HEK293T (cell line): ENCODE results near the gene PREX1.

ENCODE experiments used
- CTCF ChIA-PET: fragments of 350-600 bp; formaldehyde crosslinking; extraction: SDS; loops from one replicate; lab custom pipeline; 2021; ENCODE audit warnings: antibody characterized with exemption, inconsistent platforms; lab: Yijun Ruan, JAX
- POLR2A ChIA-PET: fragments of 350-600 bp; formaldehyde crosslinking; extraction: SDS; loops from one replicate; lab custom pipeline; 2020; ENCODE audit warnings: antibody characterized with exemption, inconsistent platforms; lab: Yijun Ruan, JAX
- DNase-seq: peaks from one replicate; pipeline ENCODE4 v3.0.0; 2012; ENCODE audit warnings: mixed read lengths; ENCODE audit errors: extremely low spot score
- ARNT ChIP-seq: fragments of 450-650 bp; IDR thresholded peaks from 2 replicates; pipeline ENCODE4 v1.6.1; 2017; ENCODE audit warnings: mild to moderate bottlenecking
- BHLHE40 ChIP-seq: fragments of 450-650 bp; IDR thresholded peaks from 2 replicates; pipeline ENCODE4 v1.6.1; 2016; ENCODE audit warnings: mild to moderate bottlenecking, moderate library complexity, borderline replicate concordance
- CTBP1 ChIP-seq: fragments of 450-650 bp; IDR thresholded peaks from 2 replicates; pipeline ENCODE4 v1.6.1; 2016; ENCODE audit warnings: borderline replicate concordance
- ELF4 ChIP-seq: fragments of 450-650 bp; IDR thresholded peaks from 2 replicates; pipeline ENCODE4 v1.6.1; 2017; ENCODE audit warnings: antibody characterized with exemption
- FOXA1 ChIP-seq: fragments of 450-650 bp; IDR thresholded peaks from 2 replicates; pipeline ENCODE4 v1.6.1; 2016; ENCODE audit warnings: mild to moderate bottlenecking
- FOXK2 ChIP-seq: fragments of 450-650 bp; IDR thresholded peaks from 2 replicates; pipeline ENCODE4 v1.6.1; 2016; ENCODE audit warnings: mild to moderate bottlenecking
- FOXM1 ChIP-seq: fragments of 450-650 bp; IDR thresholded peaks from 2 replicates; pipeline ENCODE4 v1.6.1; 2017; ENCODE audit warnings: mild to moderate bottlenecking, borderline replicate concordance
- HDGF ChIP-seq: fragments of 450-650 bp; IDR thresholded peaks from 2 replicates; pipeline ENCODE4 v1.6.1; 2017; ENCODE audit warnings: antibody characterized with exemption, borderline replicate concordance
- L3MBTL2 ChIP-seq: fragments of 450-650 bp; conservative IDR thresholded peaks from 2 replicates; pipeline ENCODE4 v1.6.1; 2016; ENCODE audit warnings: mild to moderate bottlenecking
- LEF1 ChIP-seq: fragments of 450-650 bp; IDR thresholded peaks from 2 replicates; pipeline ENCODE4 v1.6.1; 2017; ENCODE audit warnings: mild to moderate bottlenecking, borderline replicate concordance
- NFRKB ChIP-seq: fragments of 450-650 bp; IDR thresholded peaks from 2 replicates; pipeline ENCODE4 v1.6.1; 2016; ENCODE audit warnings: mild to moderate bottlenecking, moderate library complexity
- SP1 ChIP-seq: fragments of 450-650 bp; IDR thresholded peaks from 2 replicates; pipeline ENCODE4 v1.6.1; 2017
- SUZ12 ChIP-seq: fragments of 450-650 bp; IDR thresholded peaks from 2 replicates; pipeline ENCODE4 v1.6.1; 2016; ENCODE audit warnings: mild to moderate bottlenecking
- TARDBP ChIP-seq: fragments of 450-650 bp; IDR thresholded peaks from 2 replicates; pipeline ENCODE4 v1.6.1; 2016
- ZNF384 ChIP-seq: fragments of 450-650 bp; IDR thresholded peaks from 2 replicates; pipeline ENCODE4 v1.6.1; 2016
- TF ChIP-seq, protein P1 (sequence below): fragments of 450-650 bp; IDR thresholded peaks from 2 replicates; pipeline ENCODE4 v1.6.1; 2016

The PREX1 gene

DNA sequence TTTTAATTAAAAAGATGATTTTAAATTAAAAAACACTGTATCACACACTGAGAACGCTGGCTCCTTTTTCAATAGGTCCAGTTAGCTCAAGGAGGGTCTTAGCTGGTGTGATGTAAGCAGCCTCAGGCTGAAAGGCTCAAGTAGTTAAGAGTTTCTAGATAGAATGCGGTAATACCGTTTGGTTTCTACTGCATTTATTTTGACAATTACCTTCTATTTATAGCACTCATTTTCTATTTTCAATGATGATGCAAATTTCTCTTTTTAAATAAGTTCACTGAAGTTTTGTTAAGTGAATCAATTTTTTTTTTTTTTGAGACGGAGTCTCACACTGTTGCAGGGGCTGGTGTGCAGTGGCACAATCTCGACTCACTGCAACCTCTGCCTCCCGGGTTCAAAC lies 87.1 kb downstream of the PREX1 start:
- CTCF ChIA-PET: interaction anchor here (0.6 kb wide), 1 partner anchor 37 kb away, joined by 3 read pairs; no protein-coding TSS in a partner anchor
- DNase-seq: no peak
- POLR2A ChIA-PET: no interaction called here
- TF ChIP-seq BHLHE40 (no peak), LEF1 (no peak), ARNT (no peak), NFRKB (no peak), CTBP1 (no peak), SP1 (no peak), HDGF (no peak), FOXM1 (no peak), ZNF384 (no peak), TARDBP (no peak), FOXA1 (no peak), SUZ12 (no peak), FOXK2 (no peak), ELF4 (no peak)
- TF ChIP-seq, protein P1, sequence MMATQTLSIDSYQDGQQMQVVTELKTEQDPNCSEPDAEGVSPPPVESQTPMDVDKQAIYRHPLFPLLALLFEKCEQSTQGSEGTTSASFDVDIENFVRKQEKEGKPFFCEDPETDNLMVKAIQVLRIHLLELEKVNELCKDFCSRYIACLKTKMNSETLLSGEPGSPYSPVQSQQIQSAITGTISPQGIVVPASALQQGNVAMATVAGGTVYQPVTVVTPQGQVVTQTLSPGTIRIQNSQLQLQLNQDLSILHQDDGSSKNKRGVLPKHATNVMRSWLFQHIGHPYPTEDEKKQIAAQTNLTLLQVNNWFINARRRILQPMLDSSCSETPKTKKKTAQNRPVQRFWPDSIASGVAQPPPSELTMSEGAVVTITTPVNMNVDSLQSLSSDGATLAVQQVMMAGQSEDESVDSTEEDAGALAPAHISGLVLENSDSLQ: no peak

DNA sequence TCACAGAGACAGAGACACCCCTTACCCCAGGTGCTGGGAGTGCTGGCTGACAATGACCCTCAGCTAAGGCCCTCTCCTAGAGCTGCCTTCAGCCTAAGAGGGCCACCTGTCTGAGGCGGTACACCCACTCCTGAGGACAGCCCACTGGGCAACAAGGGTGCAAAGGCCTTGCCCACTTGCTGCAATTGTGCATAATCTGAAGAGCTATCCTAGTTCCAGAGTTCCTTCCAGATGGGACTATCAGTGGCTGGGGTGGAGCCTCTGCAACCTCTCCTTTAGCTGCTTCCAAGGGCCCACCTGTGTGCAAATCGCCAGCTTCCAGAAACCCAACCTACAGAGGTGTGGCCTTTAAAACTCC lies 87.5 kb downstream of the PREX1 start:
- ChIA-PET CTCF (no interaction called here), POLR2A (no interaction called here)
- no peak for DNase-seq
- TF ChIP-seq L3MBTL2 (no peak), NFRKB (no peak), BHLHE40 (no peak), FOXM1 (no peak), LEF1 (no peak), FOXA1 (no peak), SUZ12 (no peak), SP1 (no peak), FOXK2 (no peak), CTBP1 (no peak), ELF4 (no peak), ZNF384 (no peak), HDGF (no peak), TARDBP (no peak), ARNT (no peak)
- TF ChIP-seq, protein P1: no peak

DNA sequence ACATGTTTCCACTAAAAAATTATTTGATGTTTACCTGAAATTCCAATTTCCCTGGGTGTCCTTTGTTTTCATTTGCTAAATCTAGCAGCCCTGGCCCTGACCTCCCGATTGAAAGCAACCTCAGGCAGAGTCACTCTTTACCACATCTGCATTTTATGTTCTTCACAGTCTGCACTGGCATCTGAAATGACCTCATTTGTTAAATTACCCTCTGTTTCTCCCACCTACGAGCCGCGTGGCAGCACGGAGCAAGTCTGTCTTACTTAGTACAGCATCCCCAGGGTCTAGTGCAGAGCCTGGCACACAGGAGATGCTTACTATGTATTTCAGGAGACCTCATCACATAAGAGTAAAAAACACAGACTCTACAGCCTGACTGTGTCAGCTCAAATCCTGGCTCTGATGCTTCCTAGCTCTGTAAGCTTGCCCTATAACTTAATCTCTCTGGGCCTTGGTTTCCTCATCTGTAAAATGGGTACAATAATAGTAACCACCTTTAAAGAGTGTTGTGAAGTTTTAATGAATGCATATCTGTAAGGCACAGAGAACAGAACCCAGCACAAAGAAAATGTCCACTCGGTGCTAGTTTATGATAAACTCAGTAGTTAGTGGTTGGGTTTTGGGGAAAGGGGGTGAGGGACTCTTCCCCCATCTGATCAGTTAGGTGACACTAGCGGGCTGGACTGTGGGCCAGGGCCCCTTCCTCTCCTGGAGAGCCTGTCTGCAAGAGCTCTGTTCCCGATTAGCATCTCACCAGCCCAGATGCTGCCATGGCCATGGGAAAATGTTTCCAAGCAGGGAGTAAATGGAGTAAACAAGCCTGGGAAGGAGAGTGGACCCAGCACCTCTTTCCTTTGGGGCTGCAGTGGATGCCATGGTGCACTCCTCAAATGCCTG lies 88.2 kb downstream of the PREX1 start:
- ChIA-PET CTCF (no interaction called here), POLR2A (no interaction called here)
- TF ChIP-seq CTBP1: no peak
- no peak for TF ChIP-seq FOXM1
- no peak for TF ChIP-seq NFRKB
- no peak for TF ChIP-seq BHLHE40
- no peak for TF ChIP-seq ELF4
- TF ChIP-seq ZNF384: no peak
- no peak for TF ChIP-seq FOXA1
- no peak for TF ChIP-seq FOXK2
- TF ChIP-seq ARNT: no peak
- TF ChIP-seq SUZ12: no peak
- no peak for TF ChIP-seq LEF1
- TF ChIP-seq SP1: no peak
- TF ChIP-seq TARDBP: no peak
- TF ChIP-seq, protein P1: no peak
- TF ChIP-seq L3MBTL2: no peak
- DNase-seq: no peak

DNA sequence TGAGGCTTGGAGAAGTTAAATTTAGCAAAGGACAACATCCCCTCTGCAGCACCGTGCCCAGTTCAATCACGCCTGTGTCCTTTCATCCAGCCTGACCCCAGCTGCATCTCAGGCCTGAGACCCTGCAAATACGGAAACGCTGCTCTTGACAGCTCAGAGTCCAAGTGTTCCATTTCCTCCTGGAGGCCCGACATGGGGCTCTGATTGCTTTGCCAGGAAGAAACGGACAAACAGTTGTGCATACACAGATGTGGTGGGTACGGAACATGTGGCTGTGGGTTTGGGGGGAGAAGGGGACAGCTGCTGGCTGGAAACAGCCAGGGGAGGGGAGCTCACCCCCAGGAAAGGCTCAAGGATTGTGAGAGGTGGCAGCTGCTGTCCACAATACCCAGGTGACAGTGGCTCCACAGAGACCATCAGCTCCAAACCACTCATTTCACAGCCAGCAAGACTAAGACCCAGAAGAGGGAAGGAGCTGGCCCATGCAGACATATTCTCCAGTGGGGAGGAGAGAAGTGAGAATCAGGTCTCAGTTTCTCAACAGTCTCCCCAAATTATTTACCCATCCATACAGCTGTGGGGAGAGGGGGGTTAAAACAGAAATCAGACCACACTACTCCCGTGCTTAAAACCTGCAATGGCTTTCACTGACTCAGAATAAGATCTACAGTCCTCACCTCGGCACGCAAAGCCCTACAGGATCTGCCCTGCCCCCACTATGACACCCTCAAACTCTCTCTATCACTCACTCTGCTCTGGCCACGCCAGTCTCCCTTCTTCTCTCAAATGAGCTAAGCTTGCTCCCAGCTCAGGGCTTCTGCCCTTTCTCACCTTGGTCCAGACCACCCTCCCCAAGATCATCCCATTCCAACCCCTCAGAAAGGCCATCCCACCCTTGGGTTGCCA lies 89.1 kb downstream of the PREX1 start:
- CTCF ChIA-PET: no interaction called here

DNA sequence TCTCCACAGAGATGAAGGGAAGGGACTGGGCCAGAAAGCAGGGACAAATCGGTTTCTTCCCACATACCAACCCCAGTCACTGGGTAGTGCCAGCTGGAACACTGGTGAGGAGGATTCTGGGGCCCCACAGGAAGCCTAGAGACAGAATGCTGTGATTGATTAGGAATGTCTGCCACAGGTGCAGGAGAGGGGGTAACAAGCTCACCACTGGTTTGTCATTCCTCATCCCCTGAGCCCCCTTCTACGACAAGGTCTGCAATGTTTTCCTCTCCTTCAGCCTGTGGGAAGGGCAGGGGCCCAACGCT lies 89.8 kb downstream of the PREX1 start:
- no peak for DNase-seq
- ChIA-PET POLR2A (no interaction called here), CTCF (no interaction called here)
- TF ChIP-seq ARNT: no peak
- no peak for TF ChIP-seq TARDBP
- TF ChIP-seq ELF4: no peak
- no peak for TF ChIP-seq HDGF
- TF ChIP-seq LEF1: no peak
- TF ChIP-seq ZNF384: no peak
- no peak for TF ChIP-seq FOXM1
- no peak for TF ChIP-seq FOXK2
- no peak for TF ChIP-seq BHLHE40
- TF ChIP-seq CTBP1: no peak

More for the DNA sequence above, 89.1 kb downstream of the PREX1 start:
- TF ChIP-seq FOXM1 (no peak), ARNT (no peak), SP1 (no peak), TARDBP (no peak), L3MBTL2 (no peak), LEF1 (no peak), CTBP1 (no peak)
- POLR2A ChIA-PET: no interaction called here
- DNase-seq: no peak
